ENCODE results near the gene PDHB. TPM values are rescaled to one million over a fixed set of nuclear protein-coding genes. Genes with fewer than 3 reads are reported as not detected.

The PDHB gene
- total RNA-seq, 6 experiments from 2014 or later = 35.5 to 70.2 (median 47.3) TPM

- Histone ChIP-seq H3K27ac (peak overlapping the region in 2 of 3 donors; percentile 47 to 56), H3K9me3 (no peaks in the 10 kb centered on the region), H3K4me1 (peaks cover 0 to 14% (median 7%) of the 10 kb centered on the region in 4 donors), H3K27me3 (no peaks in the 10 kb centered on the region), H3K36me3 (no peaks in the 10 kb centered on the region), H3K4me3 (peak overlapping the region in 1 of 3 donors; percentile 34)
- TF ChIP-seq POLR2A (IDR thresholded peaks at IDR 0.05) = no peak
- TF ChIP-seq CTCF (IDR thresholded peaks at IDR 0.05) = no peak
- no peak for ATAC-seq
- intact Hi-C loops (cut with DNase I) = no loop called here
- 20% methylated on average over 5 of the region's 5 CpGs for WGBS (ENCODE audit: insufficient coverage, low coverage, low lambda C conversion rate, missing lambda C conversion rate)
- no peak for DNase-seq
Measured at GRCh38 chr3:58463942-58464271, 30.3 kb upstream of the PDHB start.

DNA sequence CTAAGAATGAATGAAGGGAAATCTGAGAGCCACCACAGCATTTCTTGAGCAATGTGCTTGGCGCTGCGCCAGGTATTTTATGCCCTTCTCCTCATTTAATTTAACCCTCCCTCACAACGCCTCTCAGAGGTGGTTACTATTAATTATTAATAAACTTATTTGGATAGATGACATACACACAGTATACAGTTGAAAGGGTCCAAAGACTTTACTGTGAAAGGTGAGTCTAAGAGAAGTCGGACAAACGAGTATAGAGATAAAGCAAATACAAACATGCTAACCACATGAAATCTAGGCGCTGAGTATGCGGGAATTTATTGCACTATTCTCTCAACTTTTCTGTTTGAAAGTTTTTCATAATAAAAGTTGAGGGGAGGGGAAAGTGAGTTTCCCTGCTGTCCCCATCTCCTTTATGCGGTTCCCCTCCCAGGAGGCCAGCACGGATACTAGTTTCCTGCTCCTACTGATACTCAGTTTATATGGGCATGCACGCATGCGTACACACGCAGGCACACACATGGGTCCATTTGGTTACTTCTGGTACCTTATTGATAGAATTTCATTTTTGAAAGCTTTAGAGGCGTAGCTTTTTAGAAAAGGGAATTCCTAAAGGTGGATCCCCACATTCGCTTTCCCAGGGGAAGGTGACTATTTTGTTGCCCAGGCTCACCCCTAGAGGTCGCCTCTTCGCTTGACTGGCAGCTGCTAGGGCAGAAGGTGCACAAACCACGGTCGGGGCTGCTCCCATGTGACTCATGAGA lies 29.7 kb upstream of the PDHB start:
- H3K9me3 ChIP-seq = no peaks in the 10 kb centered on the region
- ATAC-seq = peak; percentile 96 to 98 (median 98)
- 6% methylated on average over 18 of the region's 18 CpGs for WGBS (ENCODE audit: insufficient coverage, low coverage, low lambda C conversion rate, missing lambda C conversion rate)
- peaks cover 0 to 14% (median 7%) of the 10 kb centered on the region in 4 donors for H3K4me1 ChIP-seq
- TF ChIP-seq POLR2A (IDR thresholded peaks at IDR 0.05) (no peak), CTCF (IDR thresholded peaks at IDR 0.05) (peak; percentile 72 to 91 (median 88))
- peak overlapping the region; percentile 15 to 48 (median 34) for H3K4me3 ChIP-seq
- intact Hi-C loops (cut with DNase I) = no loop called here
- H3K27ac ChIP-seq = peak overlapping the region; percentile 9 to 56 (median 47)
- DNase-seq = peak; percentile 81 to 83 (median 81)
- H3K36me3 ChIP-seq = no peaks in the 10 kb centered on the region
- H3K27me3 ChIP-seq = no peaks in the 10 kb centered on the region

DNA sequence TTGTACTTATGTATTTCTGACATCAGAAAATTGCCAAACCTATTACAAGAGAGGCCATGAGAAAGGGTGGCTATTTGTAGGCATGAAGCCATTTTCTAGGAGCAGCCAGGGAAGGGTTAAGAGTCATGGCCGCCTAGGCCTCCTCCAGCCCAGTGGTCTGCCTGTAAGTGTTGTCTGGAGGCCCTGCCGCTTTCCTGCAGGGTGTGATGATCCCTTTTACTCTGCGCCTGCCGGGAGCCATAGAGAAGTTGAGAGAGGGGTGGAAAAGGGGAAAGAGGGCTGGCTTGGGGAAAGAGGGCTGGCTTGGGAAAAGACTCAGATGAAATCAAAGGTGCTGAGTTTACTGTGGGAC lies 29.2 kb upstream of the PDHB start:
- TF ChIP-seq CTCF (IDR thresholded peaks at IDR 0.05) (no peak), POLR2A (IDR thresholded peaks at IDR 0.05) (no peak)
- Histone ChIP-seq H3K27ac (no peak overlapping the region), H3K36me3 (no peaks in the 10 kb centered on the region), H3K4me1 (peaks cover 0 to 14% (median 7%) of the 10 kb centered on the region in 4 donors), H3K9me3 (no peaks in the 10 kb centered on the region), H3K27me3 (no peaks in the 10 kb centered on the region), H3K4me3 (no peak overlapping the region)
- WGBS (ENCODE audit: insufficient coverage, low coverage, low lambda C conversion rate, missing lambda C conversion rate) = 62% methylated on average over 4 of the region's 4 CpGs
- no peak for DNase-seq
- peak in 1 of 4 donors; percentile 8 for ATAC-seq
- intact Hi-C loops (cut with DNase I) = no loop called here

DNA sequence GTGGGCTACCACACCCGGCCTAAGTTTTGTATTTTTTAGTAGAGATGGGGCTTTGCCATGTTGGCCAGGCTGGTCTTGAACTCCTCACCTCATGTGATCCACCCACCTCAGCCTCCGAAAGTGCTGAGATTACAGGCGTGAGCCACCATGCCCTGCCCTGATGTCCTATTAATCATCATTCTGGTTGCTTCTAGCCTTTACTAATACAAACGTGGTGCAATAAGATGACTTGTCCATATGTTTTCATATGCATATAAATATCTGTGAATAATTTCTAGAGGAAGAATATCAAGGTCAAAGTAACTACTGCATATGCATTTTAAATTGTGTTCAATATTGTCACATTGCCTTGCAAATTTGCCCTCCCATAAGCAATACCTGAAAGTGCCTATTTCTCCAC lies 25.5 kb upstream of the PDHB start:
- Histone ChIP-seq H3K27me3 (no peaks in the 10 kb centered on the region), H3K4me1 (peaks cover 0 to 12% (median 2%) of the 10 kb centered on the region in 4 donors), H3K4me3 (no peak overlapping the region), H3K27ac (no peak overlapping the region), H3K9me3 (no peaks in the 10 kb centered on the region), H3K36me3 (no peaks in the 10 kb centered on the region)
- WGBS (ENCODE audit: insufficient coverage, low coverage, low lambda C conversion rate, missing lambda C conversion rate) = 88% methylated on average over 4 of the region's 4 CpGs
- intact Hi-C loops (cut with DNase I) = no loop called here
- DNase-seq = no peak
- no peak for TF ChIP-seq POLR2A (IDR thresholded peaks at IDR 0.05)
- TF ChIP-seq CTCF (IDR thresholded peaks at IDR 0.05) = no peak
- ATAC-seq = no peak

All from right lobe of liver (tissue), 6 donors.